HCT116 (cell line): ENCODE data around the gene INCA1.
A peak's percentile ranks its signal among the peaks of the same experiment; 100 is the strongest.

Experiments
- CEBPB ChIP-seq: IDR thresholded peaks from 2 replicates; pipeline ENCODE4 v1.6.1; 2012; ENCODE audit warnings: low read depth
- ELF1 ChIP-seq: IDR thresholded peaks from 2 replicates; pipeline ENCODE4 v1.6.1; 2012; ENCODE audit warnings: low read depth, borderline replicate concordance
- EZH2 ChIP-seq: fragments of 200-600 bp; sonication (generic); IDR thresholded peaks from 2 replicates; pipeline ENCODE4 v1.6.1; 2017; ENCODE audit warnings: antibody characterized with exemption, mixed run types
- POLR2A ChIP-seq: IDR thresholded peaks from 2 replicates; pipeline ENCODE4 v1.7.0; 2011; ENCODE audit warnings: borderline replicate concordance; ENCODE audit not compliant: insufficient read depth, insufficient read length; ENCODE audit errors: extremely low read depth
- POLR2AphosphoS5 ChIP-seq: IDR thresholded peaks from 2 replicates; pipeline ENCODE4 v1.6.1; 2011; ENCODE audit warnings: mild to moderate bottlenecking, low read depth, low read length, moderate library complexity
- RAD21 ChIP-seq: IDR thresholded peaks from 2 replicates; pipeline ENCODE4 v1.6.1; 2012; ENCODE audit warnings: low read depth, mild to moderate bottlenecking
- SP1 ChIP-seq: IDR thresholded peaks from 2 replicates; pipeline ENCODE4 v1.6.1; 2012; ENCODE audit warnings: low read depth
- ZFX ChIP-seq: fragments of 450-650 bp; IDR thresholded peaks from 2 replicates; pipeline ENCODE4 v1.6.1; 2017
- ZNF274 ChIP-seq: fragments of 200-500 bp; sonication (Bioruptor generic); IDR thresholded peaks from 2 replicates; pipeline ENCODE4 v1.6.1; 2014; ENCODE audit warnings: mild to moderate bottlenecking, low read depth, low read length, inconsistent platforms
- TF ChIP-seq, protein P1 (sequence below), 3 experiments: fragments of 200-600 bp in 1 of 3; sonication (generic) in 1 of 3; IDR thresholded peaks in 2 of 3; conservative IDR thresholded peaks in 1 of 3; 2 replicates each; pipeline ENCODE4 v1.5.1; 2012 to 2017; ENCODE audit warnings: low read depth in 2 of 3, low read length in 2 of 3, antibody characterized with exemption in 1 of 3, borderline replicate concordance in 1 of 3, control low read depth in 1 of 3, mild to moderate bottlenecking in 1 of 3, mixed read lengths in 1 of 3, mixed run types in 1 of 3, moderate library complexity in 1 of 3; ENCODE audit not compliant: insufficient read depth in 1 of 3
- TF ChIP-seq, protein P2 (sequence below): IDR thresholded peaks from 2 replicates; pipeline ENCODE4 v1.6.1; 2011; ENCODE audit warnings: mild to moderate bottlenecking, low read length, moderate library complexity; ENCODE audit not compliant: insufficient replicate concordance; ENCODE audit errors: extremely low read depth
- TF ChIP-seq, protein P3 (sequence below): IDR thresholded peaks from 2 replicates; pipeline ENCODE4 v1.6.1; 2012; ENCODE audit warnings: low read depth
- TF ChIP-seq, protein P4 (sequence below): IDR thresholded peaks from 2 replicates; pipeline ENCODE4 v1.6.1; 2012

DNA sequence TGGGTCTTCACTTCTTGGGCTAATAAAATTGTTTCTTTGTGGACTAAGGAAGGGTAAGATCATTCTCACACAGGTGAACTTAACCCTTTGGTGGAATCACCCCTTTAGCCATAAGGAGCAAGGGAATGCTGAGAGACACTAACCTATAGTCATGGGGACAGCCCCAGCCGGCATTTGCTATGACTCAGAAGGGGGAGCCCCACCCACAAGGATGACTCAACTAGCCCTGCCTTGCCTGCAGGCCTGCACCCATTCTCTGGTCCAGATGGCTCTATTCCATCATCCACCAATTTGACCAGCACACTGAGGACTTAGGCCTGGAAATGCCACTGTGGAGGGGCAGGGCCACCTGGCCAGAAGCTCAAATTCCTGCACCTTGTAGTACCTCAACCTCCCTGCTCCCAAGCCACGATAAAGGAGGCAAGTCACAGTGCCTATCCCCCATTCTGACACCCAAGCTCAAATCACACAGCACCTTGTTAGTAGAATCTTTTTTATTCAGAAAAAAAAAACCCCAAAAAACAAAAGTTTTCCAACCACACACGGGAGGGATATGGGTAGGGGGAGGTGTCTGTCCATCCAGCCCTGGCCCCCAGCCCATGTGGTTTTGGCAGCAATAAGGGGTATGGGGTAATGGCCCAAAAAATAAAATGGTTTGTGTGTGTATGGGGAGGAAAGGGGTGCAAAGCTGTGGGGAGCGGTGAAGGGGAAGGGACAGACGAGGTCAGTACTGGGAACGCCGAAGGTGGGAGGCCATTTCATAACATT is 52.0 kb downstream of the INCA1 start:
- TF ChIP-seq, protein P1, sequence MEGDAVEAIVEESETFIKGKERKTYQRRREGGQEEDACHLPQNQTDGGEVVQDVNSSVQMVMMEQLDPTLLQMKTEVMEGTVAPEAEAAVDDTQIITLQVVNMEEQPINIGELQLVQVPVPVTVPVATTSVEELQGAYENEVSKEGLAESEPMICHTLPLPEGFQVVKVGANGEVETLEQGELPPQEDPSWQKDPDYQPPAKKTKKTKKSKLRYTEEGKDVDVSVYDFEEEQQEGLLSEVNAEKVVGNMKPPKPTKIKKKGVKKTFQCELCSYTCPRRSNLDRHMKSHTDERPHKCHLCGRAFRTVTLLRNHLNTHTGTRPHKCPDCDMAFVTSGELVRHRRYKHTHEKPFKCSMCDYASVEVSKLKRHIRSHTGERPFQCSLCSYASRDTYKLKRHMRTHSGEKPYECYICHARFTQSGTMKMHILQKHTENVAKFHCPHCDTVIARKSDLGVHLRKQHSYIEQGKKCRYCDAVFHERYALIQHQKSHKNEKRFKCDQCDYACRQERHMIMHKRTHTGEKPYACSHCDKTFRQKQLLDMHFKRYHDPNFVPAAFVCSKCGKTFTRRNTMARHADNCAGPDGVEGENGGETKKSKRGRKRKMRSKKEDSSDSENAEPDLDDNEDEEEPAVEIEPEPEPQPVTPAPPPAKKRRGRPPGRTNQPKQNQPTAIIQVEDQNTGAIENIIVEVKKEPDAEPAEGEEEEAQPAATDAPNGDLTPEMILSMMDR (IDR thresholded peaks at IDR 0.05 in 2 of 3, conservative IDR thresholded peaks at IDR 0.05 in 1 of 3; ENCODE audit: borderline replicate concordance in 1 of 3, insufficient read depth in 1 of 3, low read depth in 2 of 3, low read length in 2 of 3): no peak
- TF ChIP-seq, protein P2, sequence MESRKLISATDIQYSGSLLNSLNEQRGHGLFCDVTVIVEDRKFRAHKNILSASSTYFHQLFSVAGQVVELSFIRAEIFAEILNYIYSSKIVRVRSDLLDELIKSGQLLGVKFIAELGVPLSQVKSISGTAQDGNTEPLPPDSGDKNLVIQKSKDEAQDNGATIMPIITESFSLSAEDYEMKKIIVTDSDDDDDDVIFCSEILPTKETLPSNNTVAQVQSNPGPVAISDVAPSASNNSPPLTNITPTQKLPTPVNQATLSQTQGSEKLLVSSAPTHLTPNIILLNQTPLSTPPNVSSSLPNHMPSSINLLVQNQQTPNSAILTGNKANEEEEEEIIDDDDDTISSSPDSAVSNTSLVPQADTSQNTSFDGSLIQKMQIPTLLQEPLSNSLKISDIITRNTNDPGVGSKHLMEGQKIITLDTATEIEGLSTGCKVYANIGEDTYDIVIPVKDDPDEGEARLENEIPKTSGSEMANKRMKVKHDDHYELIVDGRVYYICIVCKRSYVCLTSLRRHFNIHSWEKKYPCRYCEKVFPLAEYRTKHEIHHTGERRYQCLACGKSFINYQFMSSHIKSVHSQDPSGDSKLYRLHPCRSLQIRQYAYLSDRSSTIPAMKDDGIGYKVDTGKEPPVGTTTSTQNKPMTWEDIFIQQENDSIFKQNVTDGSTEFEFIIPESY: peak; percentile 50
- TF ChIP-seq SP1: peak; percentile 78
- no peak for TF ChIP-seq EZH2
- peak; percentile 63; the same call in 1 of the 2 replicates for TF ChIP-seq POLR2AphosphoS5
- peak; percentile 49 for TF ChIP-seq POLR2A
- no peak for TF ChIP-seq ZNF274
- no peak for TF ChIP-seq CEBPB
- TF ChIP-seq, protein P3, sequence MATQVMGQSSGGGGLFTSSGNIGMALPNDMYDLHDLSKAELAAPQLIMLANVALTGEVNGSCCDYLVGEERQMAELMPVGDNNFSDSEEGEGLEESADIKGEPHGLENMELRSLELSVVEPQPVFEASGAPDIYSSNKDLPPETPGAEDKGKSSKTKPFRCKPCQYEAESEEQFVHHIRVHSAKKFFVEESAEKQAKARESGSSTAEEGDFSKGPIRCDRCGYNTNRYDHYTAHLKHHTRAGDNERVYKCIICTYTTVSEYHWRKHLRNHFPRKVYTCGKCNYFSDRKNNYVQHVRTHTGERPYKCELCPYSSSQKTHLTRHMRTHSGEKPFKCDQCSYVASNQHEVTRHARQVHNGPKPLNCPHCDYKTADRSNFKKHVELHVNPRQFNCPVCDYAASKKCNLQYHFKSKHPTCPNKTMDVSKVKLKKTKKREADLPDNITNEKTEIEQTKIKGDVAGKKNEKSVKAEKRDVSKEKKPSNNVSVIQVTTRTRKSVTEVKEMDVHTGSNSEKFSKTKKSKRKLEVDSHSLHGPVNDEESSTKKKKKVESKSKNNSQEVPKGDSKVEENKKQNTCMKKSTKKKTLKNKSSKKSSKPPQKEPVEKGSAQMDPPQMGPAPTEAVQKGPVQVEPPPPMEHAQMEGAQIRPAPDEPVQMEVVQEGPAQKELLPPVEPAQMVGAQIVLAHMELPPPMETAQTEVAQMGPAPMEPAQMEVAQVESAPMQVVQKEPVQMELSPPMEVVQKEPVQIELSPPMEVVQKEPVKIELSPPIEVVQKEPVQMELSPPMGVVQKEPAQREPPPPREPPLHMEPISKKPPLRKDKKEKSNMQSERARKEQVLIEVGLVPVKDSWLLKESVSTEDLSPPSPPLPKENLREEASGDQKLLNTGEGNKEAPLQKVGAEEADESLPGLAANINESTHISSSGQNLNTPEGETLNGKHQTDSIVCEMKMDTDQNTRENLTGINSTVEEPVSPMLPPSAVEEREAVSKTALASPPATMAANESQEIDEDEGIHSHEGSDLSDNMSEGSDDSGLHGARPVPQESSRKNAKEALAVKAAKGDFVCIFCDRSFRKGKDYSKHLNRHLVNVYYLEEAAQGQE: no peak
- TF ChIP-seq ELF1: no peak
- TF ChIP-seq ZFX: no peak
- no peak for TF ChIP-seq RAD21
- TF ChIP-seq, protein P4, sequence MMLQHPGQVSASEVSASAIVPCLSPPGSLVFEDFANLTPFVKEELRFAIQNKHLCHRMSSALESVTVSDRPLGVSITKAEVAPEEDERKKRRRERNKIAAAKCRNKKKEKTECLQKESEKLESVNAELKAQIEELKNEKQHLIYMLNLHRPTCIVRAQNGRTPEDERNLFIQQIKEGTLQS: no peak
